SJSA1 (cell line): ENCODE measurements around the gene MARK1. TPM values are rescaled to one million over a fixed set of nuclear protein-coding genes. Genes with fewer than 3 reads are reported as not detected.

Source experiments
- DNase-seq, 2 experiments: peaks; one replicate each; pipeline ENCODE4 v3.0.0-alpha.2; 2015 to 2020; ENCODE audit warnings: low spot score in 2 of 2, low read depth in 1 of 2
- H3K27ac ChIP-seq: fragments of 250-450 bp; sonication (Bioruptor Pico); 2 replicates; pipeline ENCODE4 v1.5.1; 2020; ENCODE audit warnings: mild to moderate bottlenecking, moderate library complexity
- H3K27me3 ChIP-seq: fragments of 250-450 bp; sonication (Bioruptor Pico); replicated peaks from 2 replicates; pipeline ENCODE4 v1.5.1; 2020; ENCODE audit warnings: mild to moderate bottlenecking, moderate library complexity
- H3K36me3 ChIP-seq: fragments of 250-450 bp; sonication (Bioruptor Pico); 2 replicates; pipeline ENCODE4 v1.5.1; 2020; ENCODE audit warnings: mild to moderate bottlenecking
- H3K4me1 ChIP-seq: fragments of 250-450 bp; sonication (Bioruptor Pico); replicated peaks from 2 replicates; pipeline ENCODE4 v1.6.1; 2021; ENCODE audit warnings: mild to moderate bottlenecking
- H3K4me3 ChIP-seq: fragments of 250-450 bp; sonication (Bioruptor Pico); 2 replicates; pipeline ENCODE4 v1.5.1; 2020; ENCODE audit warnings: mild to moderate bottlenecking
- H3K9me3 ChIP-seq: fragments of 250-450 bp; sonication (Bioruptor Pico); replicated peaks from 2 replicates; pipeline ENCODE4 v1.5.1; 2020; ENCODE audit warnings: mild to moderate bottlenecking
- total RNA-seq: library from RNA; depleted of rRNA; stranded (reverse); fragments of >200 nt; shearing (Covaris generic); gene quantifications from 2 replicates; pipeline ENCODE4 v1.2.3, GENCODE V29; 2014; rRNA removed

Gene MARK1
- total RNA-seq, 1 experiment from 2014 or later, result 0.08 TPM

- no peaks in the 10 kb centered on the region for H3K36me3 ChIP-seq
- DNase-seq, result peak in 1 of 2 experiments; percentile 19
- H3K4me1 ChIP-seq, result peaks cover 7% of the 10 kb centered on the region; the same call in 1 of the 2 replicates
- H3K27me3 ChIP-seq, result no peaks in the 10 kb centered on the region
- no peaks in the 10 kb centered on the region for H3K9me3 ChIP-seq
- no peak overlapping the region for H3K27ac ChIP-seq
- H3K4me3 ChIP-seq, result no peak overlapping the region
These were observed 181.2 kb downstream of the MARK1 start for GRCh38 chr1:220708936-220709801.

- H3K27me3 ChIP-seq, result no peaks in the 10 kb centered on the region
- no peaks in the 10 kb centered on the region for H3K36me3 ChIP-seq
- no peak overlapping the region for H3K4me3 ChIP-seq
- peaks cover 7% of the 10 kb centered on the region; the same call in 1 of the 2 replicates for H3K4me1 ChIP-seq
- no peaks in the 10 kb centered on the region for H3K9me3 ChIP-seq
- peak in 1 of 2 experiments; percentile 30 for DNase-seq
- H3K27ac ChIP-seq, result no peak overlapping the region
These were observed 182.4 kb downstream of the MARK1 start for GRCh38 chr1:220710333-220710732.

- no peak overlapping the region for H3K4me3 ChIP-seq
- H3K36me3 ChIP-seq, result no peaks in the 10 kb centered on the region
- H3K4me1 ChIP-seq, result peaks cover 7% of the 10 kb centered on the region; the same call in 1 of the 2 replicates
These were observed 183.3 kb downstream of the MARK1 start for GRCh38 chr1:220711056-220711809.

More at GRCh38 chr1:220711056-220711809, 183.3 kb downstream of the MARK1 start:
- Histone ChIP-seq H3K27ac (no peak overlapping the region), H3K9me3 (no peaks in the 10 kb centered on the region), H3K27me3 (no peaks in the 10 kb centered on the region)
- peak; percentile 10 to 26 for DNase-seq

Other genes with a start within 250 kb of the MARK1 start
- 2.5 and 3.6 TPM in 2 replicates for gene C1orf115, start 162.2 kb downstream of the MARK1 start, total RNA-seq
- gene MTARC2, start 220.2 kb downstream of the MARK1 start, total RNA-seq, result 9.5 and 10.1 TPM in 2 replicates